Progenitor cell of endocrine pancreas (in vitro differentiated cells): ENCODE measurements around the gene LDLR. TPM values are rescaled to one million over a fixed set of nuclear protein-coding genes. Genes with fewer than 3 reads are reported as not detected.

Experiments
- DNase-seq: peaks from one replicate; pipeline ENCODE4 v3.0.0; 2021; ENCODE audit warnings: low spot score; ENCODE audit not compliant: unreplicated experiment
- H3K27ac Mint-ChIP-seq: 2 replicates; pipeline ENCODE4 v1.8.0; 2021; ENCODE audit warnings: mild to moderate bottlenecking, moderate library complexity, mixed read lengths
- H3K27me3 Mint-ChIP-seq: 2 replicates; pipeline ENCODE4 v1.8.0; 2021; ENCODE audit warnings: mixed read lengths
- H3K36me3 Mint-ChIP-seq: 2 replicates; pipeline ENCODE4 v1.8.0; 2022; ENCODE audit warnings: mixed read lengths; ENCODE audit not compliant: insufficient read depth
- H3K4me1 Mint-ChIP-seq: 2 replicates; pipeline ENCODE4 v1.8.0; 2021; ENCODE audit warnings: low read depth, mixed read lengths
- H3K4me3 Mint-ChIP-seq: 2 replicates; pipeline ENCODE4 v1.8.0; 2021; ENCODE audit warnings: low read depth, mild to moderate bottlenecking, moderate library complexity, mixed read lengths
- H3K9me3 Mint-ChIP-seq: 2 replicates; pipeline ENCODE4 v1.8.0; 2021; ENCODE audit warnings: low read depth, mixed read lengths
- CTCF ChIP-seq: fragments of 200-600 bp; sonication (generic); IDR thresholded peaks from one replicate; pipeline ENCODE4 v1.5.0; 2021; ENCODE audit warnings: antibody characterized with exemption, mild to moderate bottlenecking; ENCODE audit not compliant: unreplicated experiment
- total RNA-seq: library from RNA; stranded (reverse); gene quantifications from 2 replicates; pipeline ENCODE4 v1.2.1, GENCODE V29; 2021

The LDLR gene
- total RNA-seq, 1 donor from 2014 or later: 73.2 TPM

DNA sequence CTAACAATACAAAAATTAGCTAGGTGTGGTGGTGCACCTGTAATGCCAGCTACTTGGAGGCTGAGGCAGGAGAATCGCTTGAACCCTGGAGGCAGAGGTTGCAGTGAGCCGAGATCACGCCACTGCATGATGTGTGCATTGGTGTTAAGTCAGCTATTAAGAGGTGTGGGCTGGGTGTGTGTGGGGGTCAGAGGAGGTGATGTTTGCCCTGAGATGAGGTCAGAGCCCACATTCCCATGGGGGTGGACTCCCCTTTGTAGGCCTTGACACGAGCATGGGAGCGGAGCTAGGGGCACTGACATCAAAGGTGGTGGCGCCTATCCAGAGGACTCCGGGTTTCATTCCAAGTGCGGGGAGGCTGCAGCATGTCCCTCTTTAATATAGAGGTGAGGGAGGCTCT lies 34.6 kb upstream of the LDLR start:
- no peak for DNase-seq
- Mint-ChIP-seq H3K4me1 (no peaks in the 10 kb centered on the region), H3K36me3 (peaks cover 7% of the 10 kb centered on the region), H3K9me3 (no peaks in the 10 kb centered on the region), H3K4me3 (no peak overlapping the region), H3K27me3 (no peaks in the 10 kb centered on the region), H3K27ac (peak overlapping the region; percentile 47)
- TF ChIP-seq CTCF: no peak

GRCh38 chr19:11058246-11059030 lies 30.8 kb upstream of the LDLR start:
- Mint-ChIP-seq H3K4me1 (no peaks in the 10 kb centered on the region), H3K27ac (peak overlapping the region; percentile 45), H3K4me3 (no peak overlapping the region), H3K36me3 (peaks cover 10% of the 10 kb centered on the region), H3K27me3 (no peaks in the 10 kb centered on the region), H3K9me3 (no peaks in the 10 kb centered on the region)
- no peak for DNase-seq
- TF ChIP-seq CTCF: no peak

DNA sequence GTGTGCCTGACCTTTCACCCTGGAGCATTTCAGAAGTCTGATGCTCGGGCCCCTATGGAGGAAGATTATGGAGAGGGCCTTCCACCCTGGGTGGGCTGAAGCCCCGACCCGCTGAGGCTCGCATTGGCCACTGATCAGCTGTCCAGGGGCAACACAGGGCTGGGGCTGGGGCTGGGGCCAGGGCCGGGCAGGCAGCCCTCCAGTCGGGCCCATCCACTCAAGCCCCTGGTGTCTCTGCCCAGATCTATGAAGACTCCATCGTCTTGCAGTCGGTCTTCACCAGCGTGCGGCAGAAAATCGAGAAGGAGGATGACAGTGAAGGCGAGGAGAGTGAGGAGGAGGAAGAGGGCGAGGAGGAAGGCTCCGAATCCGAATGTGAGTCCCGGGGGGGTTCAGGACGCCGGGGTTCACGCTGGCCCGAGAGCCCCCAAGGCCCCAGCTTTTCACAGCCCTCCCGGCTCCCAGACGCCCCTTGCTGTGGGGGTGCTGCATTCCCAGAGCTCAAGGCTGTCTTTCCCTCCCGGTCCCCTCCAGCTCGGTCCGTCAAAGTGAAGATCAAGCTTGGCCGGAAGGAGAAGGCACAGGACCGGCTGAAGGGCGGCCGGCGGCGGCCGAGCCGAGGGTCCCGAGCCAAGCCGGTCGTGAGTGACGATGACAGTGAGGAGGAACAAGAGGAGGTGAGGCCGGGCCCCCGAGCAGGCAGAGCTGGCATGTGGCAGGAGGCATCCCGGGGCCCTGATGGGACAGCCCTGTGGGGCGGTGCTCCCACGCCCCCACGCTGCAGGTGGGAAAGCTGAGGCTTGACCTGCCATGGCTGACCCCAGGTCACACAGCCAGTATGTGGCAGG lies 29.5 kb upstream of the LDLR start:
- TF ChIP-seq CTCF: no peak
- no peaks in the 10 kb centered on the region for H3K27me3 Mint-ChIP-seq
- H3K27ac Mint-ChIP-seq: no peak overlapping the region
- no peak for DNase-seq
- no peaks in the 10 kb centered on the region for H3K4me1 Mint-ChIP-seq
- H3K36me3 Mint-ChIP-seq: peaks cover 15% of the 10 kb centered on the region
- H3K4me3 Mint-ChIP-seq: no peak overlapping the region
- H3K9me3 Mint-ChIP-seq: no peaks in the 10 kb centered on the region

DNA sequence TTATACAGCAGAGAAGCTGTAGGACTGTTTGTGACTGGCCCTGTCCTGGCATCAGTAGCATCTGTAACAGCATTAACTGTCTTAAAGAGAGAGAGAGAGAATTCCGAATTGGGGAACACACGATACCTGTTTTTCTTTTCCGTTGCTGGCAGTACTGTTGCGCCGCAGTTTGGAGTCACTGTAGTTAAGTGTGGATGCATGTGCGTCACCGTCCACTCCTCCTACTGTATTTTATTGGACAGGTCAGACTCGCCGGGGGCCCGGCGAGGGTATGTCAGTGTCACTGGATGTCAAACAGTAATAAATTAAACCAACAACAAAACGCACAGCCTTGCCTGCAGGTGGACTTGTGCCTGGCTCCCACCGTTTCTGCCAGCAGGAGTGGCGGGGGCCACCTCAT lies 27.3 kb upstream of the LDLR start:
- H3K4me1 Mint-ChIP-seq: no peaks in the 10 kb centered on the region

More for the DNA sequence above, 27.3 kb upstream of the LDLR start:
- no peak overlapping the region for H3K4me3 Mint-ChIP-seq
- no peaks in the 10 kb centered on the region for H3K27me3 Mint-ChIP-seq
- TF ChIP-seq CTCF: no peak
- no peak for DNase-seq
- H3K9me3 Mint-ChIP-seq: no peaks in the 10 kb centered on the region
- no peak overlapping the region for H3K27ac Mint-ChIP-seq
- H3K36me3 Mint-ChIP-seq: peaks cover 24% of the 10 kb centered on the region
